ENCODE results near the gene RPS21. TPM values are rescaled to one million over a fixed set of nuclear protein-coding genes. Genes with fewer than 3 reads are reported as not detected.
A peak's percentile ranks its signal among the peaks of the same experiment; 100 is the strongest.

Gene RPS21
- total and polyA plus RNA-seq, 12 donors, result 512 to 4,111 (median 619) TPM

DNA sequence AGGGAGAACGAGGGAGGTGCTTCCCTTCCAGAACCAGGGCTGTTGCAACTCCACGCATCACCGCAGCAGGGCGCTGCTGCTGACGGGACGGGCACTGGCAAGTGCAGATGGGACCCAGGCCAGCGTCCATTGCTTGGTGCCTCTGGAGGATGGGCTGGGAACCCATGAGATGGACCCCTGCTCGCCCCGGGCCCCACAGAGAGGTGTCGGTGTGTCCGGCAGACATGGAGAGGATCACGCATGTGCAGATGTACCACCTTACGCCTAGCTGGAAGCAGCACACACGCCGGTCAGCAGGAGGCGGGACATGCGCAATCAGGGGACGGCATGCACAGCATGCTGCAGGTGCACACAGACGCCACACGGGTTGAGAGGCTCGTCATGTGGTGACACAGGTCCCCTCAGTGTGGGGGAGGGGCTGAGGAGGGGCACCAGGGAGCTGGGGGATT is 14.5 kb downstream of the RPS21 start:
- intact Hi-C loops (cut with DNase I), result loop anchor here in 6 of 10 donors (10.0 kb wide), 4 partner anchors 203 to 393 kb away; partner anchors contain the start of gene MRGBP (in 2 of the 6)
- Histone ChIP-seq H3K27me3 (no peaks in the 10 kb centered on the region), H3K9me3 (no peaks in the 10 kb centered on the region), H3K27ac (no peak overlapping the region), H3K4me3 (no peak overlapping the region), H3K4me1 (peaks cover 7 to 22% (median 13%) of the 10 kb centered on the region in 9 donors), H3K36me3 (peaks cover 0 to 14% (median 0%) of the 10 kb centered on the region in 9 donors)
- DNase-seq (no peak), ATAC-seq (no peak)
- TF ChIP-seq, protein P1, sequence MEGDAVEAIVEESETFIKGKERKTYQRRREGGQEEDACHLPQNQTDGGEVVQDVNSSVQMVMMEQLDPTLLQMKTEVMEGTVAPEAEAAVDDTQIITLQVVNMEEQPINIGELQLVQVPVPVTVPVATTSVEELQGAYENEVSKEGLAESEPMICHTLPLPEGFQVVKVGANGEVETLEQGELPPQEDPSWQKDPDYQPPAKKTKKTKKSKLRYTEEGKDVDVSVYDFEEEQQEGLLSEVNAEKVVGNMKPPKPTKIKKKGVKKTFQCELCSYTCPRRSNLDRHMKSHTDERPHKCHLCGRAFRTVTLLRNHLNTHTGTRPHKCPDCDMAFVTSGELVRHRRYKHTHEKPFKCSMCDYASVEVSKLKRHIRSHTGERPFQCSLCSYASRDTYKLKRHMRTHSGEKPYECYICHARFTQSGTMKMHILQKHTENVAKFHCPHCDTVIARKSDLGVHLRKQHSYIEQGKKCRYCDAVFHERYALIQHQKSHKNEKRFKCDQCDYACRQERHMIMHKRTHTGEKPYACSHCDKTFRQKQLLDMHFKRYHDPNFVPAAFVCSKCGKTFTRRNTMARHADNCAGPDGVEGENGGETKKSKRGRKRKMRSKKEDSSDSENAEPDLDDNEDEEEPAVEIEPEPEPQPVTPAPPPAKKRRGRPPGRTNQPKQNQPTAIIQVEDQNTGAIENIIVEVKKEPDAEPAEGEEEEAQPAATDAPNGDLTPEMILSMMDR (IDR thresholded peaks at IDR 0.05), result peak in 1 of 9 donors; percentile 10
- 78 to 87% methylated on average over 21 of the region's 21 CpGs for WGBS, 2 donors

DNA sequence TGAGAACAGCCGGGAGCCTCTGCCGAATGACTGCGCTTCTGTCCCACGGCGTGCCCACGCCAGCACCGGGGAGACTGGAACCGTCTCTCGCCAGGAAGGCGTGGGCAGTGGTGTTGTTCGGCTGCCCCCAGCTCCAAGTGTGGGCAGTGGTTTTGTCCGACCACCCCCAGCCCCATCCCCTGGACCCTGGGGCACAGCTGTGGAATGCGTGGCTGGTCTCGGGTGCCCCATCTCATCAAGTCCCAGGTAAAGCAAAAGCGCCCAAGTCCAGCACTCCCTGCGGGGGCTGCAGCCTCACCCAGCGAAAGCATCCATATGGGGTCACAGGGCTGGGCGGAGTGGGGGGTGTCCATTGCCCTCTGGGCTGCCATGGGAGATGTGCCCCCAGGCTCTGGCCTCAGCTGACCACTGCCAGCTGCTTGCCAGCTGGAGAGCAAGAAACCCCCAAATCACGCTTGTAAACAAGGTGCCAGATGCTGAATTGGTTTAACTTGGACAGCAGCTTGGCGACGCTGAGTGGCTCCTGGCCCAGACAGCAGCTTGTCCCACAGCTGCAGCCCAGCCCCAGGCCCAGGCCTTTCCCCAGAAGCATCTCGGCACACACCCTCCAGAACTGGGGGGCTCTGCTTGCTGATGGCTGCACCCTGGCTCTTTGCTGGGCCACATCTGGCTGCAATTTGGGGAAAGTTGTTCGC is 15.7 kb downstream of the RPS21 start:
- intact Hi-C loops (cut with DNase I), result loop anchor here in 6 of 10 donors (10.0 kb wide), 4 partner anchors 202 to 392 kb away; partner anchors contain the start of gene MRGBP (in 2 of the 6)
- DNase-seq (no peak), ATAC-seq (no peak)
- TF ChIP-seq, protein P1 (IDR thresholded peaks at IDR 0.05), result no peak
- peaks cover 13 to 25% (median 20%) of the 10 kb centered on the region in 9 donors for H3K4me1 ChIP-seq
- no peaks in the 10 kb centered on the region for H3K9me3 ChIP-seq
- H3K27ac ChIP-seq, result no peak overlapping the region
- H3K27me3 ChIP-seq, result no peaks in the 10 kb centered on the region
- WGBS, 2 donors, result 90 to 91% methylated on average over 23 of the region's 23 CpGs
- no peak overlapping the region for H3K4me3 ChIP-seq
- peaks cover 0 to 14% (median 0%) of the 10 kb centered on the region in 9 donors for H3K36me3 ChIP-seq

DNA sequence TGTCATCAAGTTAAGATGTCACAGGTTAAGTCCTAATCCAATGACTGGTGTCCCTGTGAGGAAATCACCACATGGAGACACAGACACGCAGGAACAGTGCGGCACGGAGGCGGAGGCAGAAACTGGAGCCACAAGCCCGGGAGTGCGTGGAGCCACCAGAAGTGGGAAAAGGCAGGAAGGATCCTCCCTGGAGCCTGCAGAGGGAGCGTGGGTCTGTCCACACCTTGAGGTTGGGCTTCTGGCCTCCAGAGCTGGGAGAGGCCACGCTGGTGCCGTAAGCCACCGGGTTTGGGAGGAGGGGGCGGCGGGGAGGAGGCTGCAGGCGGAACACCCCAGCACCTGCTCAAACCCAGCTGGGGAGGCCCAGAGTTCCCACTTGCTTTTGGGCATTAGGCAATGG is 16.4 kb downstream of the RPS21 start:
- TF ChIP-seq, protein P1 (IDR thresholded peaks at IDR 0.05), result no peak
- Histone ChIP-seq H3K27me3 (no peaks in the 10 kb centered on the region), H3K27ac (no peak overlapping the region), H3K4me1 (peaks cover 14 to 29% (median 23%) of the 10 kb centered on the region in 9 donors), H3K9me3 (no peaks in the 10 kb centered on the region), H3K4me3 (no peak overlapping the region), H3K36me3 (peaks cover 0 to 14% (median 0%) of the 10 kb centered on the region in 9 donors)
- DNase-seq (no peak), ATAC-seq (no peak)
- 85 to 86% methylated on average over 13 of the region's 13 CpGs for WGBS, 2 donors
- intact Hi-C loops (cut with DNase I), result loop anchor here in 6 of 10 donors (10.0 kb wide), 4 partner anchors 201 to 391 kb away; partner anchors contain the start of gene MRGBP (in 2 of the 6)

DNA sequence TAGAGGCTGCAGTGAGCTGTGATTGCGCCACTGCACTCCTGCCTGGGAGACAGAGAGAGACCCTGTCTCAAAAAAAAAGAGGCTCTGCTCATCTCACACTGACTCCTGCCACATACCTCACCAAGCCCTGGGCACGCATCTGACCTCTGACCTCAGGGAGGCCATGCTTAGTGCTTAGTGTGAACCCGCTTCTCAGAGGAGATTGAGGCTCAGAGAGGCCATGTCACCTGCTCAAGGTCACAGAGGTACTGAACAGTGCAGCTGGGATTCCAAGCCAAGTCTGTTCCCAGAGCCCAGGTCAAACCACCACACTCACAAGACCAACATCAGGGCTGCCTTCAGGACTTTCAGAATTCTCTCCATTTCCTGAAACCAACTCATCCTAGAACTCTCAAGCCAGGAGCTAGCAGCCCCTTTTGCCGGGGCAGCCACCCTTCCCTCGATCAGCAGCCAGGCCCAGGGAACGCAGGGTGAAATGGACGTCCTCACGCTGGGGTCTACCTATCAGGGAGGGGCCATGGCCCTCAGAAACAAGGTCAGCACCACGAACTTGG is 17.3 kb downstream of the RPS21 start:
- Histone ChIP-seq H3K4me3 (no peak overlapping the region), H3K27me3 (no peaks in the 10 kb centered on the region), H3K36me3 (peaks cover 0 to 14% (median 0%) of the 10 kb centered on the region in 9 donors), H3K27ac (no peak overlapping the region), H3K9me3 (no peaks in the 10 kb centered on the region), H3K4me1 (peaks cover 14 to 29% (median 23%) of the 10 kb centered on the region in 9 donors)
- intact Hi-C loops (cut with DNase I), result loop anchor here in 6 of 10 donors (10.0 kb wide), 4 partner anchors 201 to 391 kb away; partner anchors contain the start of gene MRGBP (in 2 of the 6)
- 90 to 92% methylated on average over 9 of the region's 9 CpGs for WGBS, 2 donors
- TF ChIP-seq, protein P1 (IDR thresholded peaks at IDR 0.05), result no peak
- DNase-seq (no peak), ATAC-seq (no peak)

Measured in heart right ventricle (tissue), 16 donors.